ENCODE data around the gene HECW1.

HECW1 gene

GRCh38 chr7:43311052-43311451, 198.6 kb downstream of the HECW1 start:
- CTCF ChIA-PET = no interaction called here
- POLR2A ChIA-PET = no interaction called here
- DNase-seq (ENCODE audit: extremely low spot score) = no peak
- TF ChIP-seq FOXM1 (IDR thresholded peaks at IDR 0.05; ENCODE audit: borderline replicate concordance) = no peak

- no peak for TF ChIP-seq CTBP1 (IDR thresholded peaks at IDR 0.05; ENCODE audit: borderline replicate concordance)
- TF ChIP-seq NFRKB (IDR thresholded peaks at IDR 0.05) = no peak
- TF ChIP-seq ARNT (IDR thresholded peaks at IDR 0.05) = no peak
- no peak for TF ChIP-seq SUZ12 (IDR thresholded peaks at IDR 0.05)
- TF ChIP-seq FOXA1 (IDR thresholded peaks at IDR 0.05) = no peak
- no peak for TF ChIP-seq BHLHE40 (IDR thresholded peaks at IDR 0.05; ENCODE audit: borderline replicate concordance)
- TF ChIP-seq L3MBTL2 (conservative IDR thresholded peaks at IDR 0.05) = no peak
- TF ChIP-seq ZNF384 (IDR thresholded peaks at IDR 0.05) = no peak
- TF ChIP-seq SP1 (IDR thresholded peaks at IDR 0.05) = no peak
- TF ChIP-seq PKNOX1 (IDR thresholded peaks at IDR 0.05) = no peak
- TF ChIP-seq TARDBP (IDR thresholded peaks at IDR 0.05) = no peak
- no peak for TF ChIP-seq HDGF (IDR thresholded peaks at IDR 0.05; ENCODE audit: borderline replicate concordance)
- TF ChIP-seq FOXM1 (IDR thresholded peaks at IDR 0.05; ENCODE audit: borderline replicate concordance) = no peak
- no peak for TF ChIP-seq LEF1 (IDR thresholded peaks at IDR 0.05; ENCODE audit: borderline replicate concordance)
- TF ChIP-seq ELF4 (IDR thresholded peaks at IDR 0.05) = no peak
- ChIA-PET POLR2A (no interaction called here), CTCF (no interaction called here)
- DNase-seq (ENCODE audit: extremely low spot score) = no peak
Measured at GRCh38 chr7:43311694-43312093, 199.2 kb downstream of the HECW1 start.

- TF ChIP-seq FOXK2 (IDR thresholded peaks at IDR 0.05) = no peak
- no peak for TF ChIP-seq NFRKB (IDR thresholded peaks at IDR 0.05)
- no peak for TF ChIP-seq BHLHE40 (IDR thresholded peaks at IDR 0.05; ENCODE audit: borderline replicate concordance)
- no peak for TF ChIP-seq LEF1 (IDR thresholded peaks at IDR 0.05; ENCODE audit: borderline replicate concordance)
- no peak for TF ChIP-seq FOXA1 (IDR thresholded peaks at IDR 0.05)
- no peak for TF ChIP-seq ARNT (IDR thresholded peaks at IDR 0.05)
- TF ChIP-seq PKNOX1 (IDR thresholded peaks at IDR 0.05) = no peak
- no peak for TF ChIP-seq ELF4 (IDR thresholded peaks at IDR 0.05)
- no peak for TF ChIP-seq HDGF (IDR thresholded peaks at IDR 0.05; ENCODE audit: borderline replicate concordance)
- no peak for TF ChIP-seq FOXM1 (IDR thresholded peaks at IDR 0.05; ENCODE audit: borderline replicate concordance)
- no peak for TF ChIP-seq TARDBP (IDR thresholded peaks at IDR 0.05)
- no peak for TF ChIP-seq CTBP1 (IDR thresholded peaks at IDR 0.05; ENCODE audit: borderline replicate concordance)
- no peak for TF ChIP-seq ZNF384 (IDR thresholded peaks at IDR 0.05)
- no peak for TF ChIP-seq SUZ12 (IDR thresholded peaks at IDR 0.05)
- TF ChIP-seq L3MBTL2 (conservative IDR thresholded peaks at IDR 0.05) = no peak
- no peak for TF ChIP-seq SP1 (IDR thresholded peaks at IDR 0.05)
- POLR2A ChIA-PET = no interaction called here
- CTCF ChIA-PET = no interaction called here
- no peak for DNase-seq (ENCODE audit: extremely low spot score)
Measured at GRCh38 chr7:43313628-43314378, 201.4 kb downstream of the HECW1 start.

GRCh38 chr7:43314379-43315158, 202.1 kb downstream of the HECW1 start:
- no peak for TF ChIP-seq FOXK2 (IDR thresholded peaks at IDR 0.05)
- no peak for TF ChIP-seq SUZ12 (IDR thresholded peaks at IDR 0.05)
- no peak for TF ChIP-seq HDGF (IDR thresholded peaks at IDR 0.05; ENCODE audit: borderline replicate concordance)
- TF ChIP-seq PKNOX1 (IDR thresholded peaks at IDR 0.05) = no peak
- no peak for TF ChIP-seq FOXM1 (IDR thresholded peaks at IDR 0.05; ENCODE audit: borderline replicate concordance)
- no peak for TF ChIP-seq ELF4 (IDR thresholded peaks at IDR 0.05)
- TF ChIP-seq ARNT (IDR thresholded peaks at IDR 0.05) = no peak
- TF ChIP-seq NFRKB (IDR thresholded peaks at IDR 0.05) = no peak
- TF ChIP-seq ZNF384 (IDR thresholded peaks at IDR 0.05) = no peak
- no peak for TF ChIP-seq BHLHE40 (IDR thresholded peaks at IDR 0.05; ENCODE audit: borderline replicate concordance)
- TF ChIP-seq TARDBP (IDR thresholded peaks at IDR 0.05) = no peak
- no peak for TF ChIP-seq SP1 (IDR thresholded peaks at IDR 0.05)
- TF ChIP-seq LEF1 (IDR thresholded peaks at IDR 0.05; ENCODE audit: borderline replicate concordance) = no peak
- TF ChIP-seq FOXA1 (IDR thresholded peaks at IDR 0.05) = no peak
- ChIA-PET POLR2A (no interaction called here), CTCF (no interaction called here)
- no peak for DNase-seq (ENCODE audit: extremely low spot score)

GRCh38 chr7:43317075-43317474, 204.6 kb downstream of the HECW1 start:
- DNase-seq (ENCODE audit: extremely low spot score) = no peak
- ChIA-PET POLR2A (no interaction called here), CTCF (no interaction called here)
- TF ChIP-seq ZNF384 (IDR thresholded peaks at IDR 0.05) (no peak), ELF4 (IDR thresholded peaks at IDR 0.05) (no peak), PKNOX1 (IDR thresholded peaks at IDR 0.05) (no peak), LEF1 (IDR thresholded peaks at IDR 0.05; ENCODE audit: borderline replicate concordance) (no peak), BHLHE40 (IDR thresholded peaks at IDR 0.05; ENCODE audit: borderline replicate concordance) (no peak)

All from HEK293T (cell line).